Measurements from ENCODE around the gene AP1G2. TPM values are rescaled to one million over a fixed set of nuclear protein-coding genes. Genes with fewer than 3 reads are reported as not detected.

Gene AP1G2
- total RNA-seq, 1 donor from 2014 or later, result 146 TPM

DNA sequence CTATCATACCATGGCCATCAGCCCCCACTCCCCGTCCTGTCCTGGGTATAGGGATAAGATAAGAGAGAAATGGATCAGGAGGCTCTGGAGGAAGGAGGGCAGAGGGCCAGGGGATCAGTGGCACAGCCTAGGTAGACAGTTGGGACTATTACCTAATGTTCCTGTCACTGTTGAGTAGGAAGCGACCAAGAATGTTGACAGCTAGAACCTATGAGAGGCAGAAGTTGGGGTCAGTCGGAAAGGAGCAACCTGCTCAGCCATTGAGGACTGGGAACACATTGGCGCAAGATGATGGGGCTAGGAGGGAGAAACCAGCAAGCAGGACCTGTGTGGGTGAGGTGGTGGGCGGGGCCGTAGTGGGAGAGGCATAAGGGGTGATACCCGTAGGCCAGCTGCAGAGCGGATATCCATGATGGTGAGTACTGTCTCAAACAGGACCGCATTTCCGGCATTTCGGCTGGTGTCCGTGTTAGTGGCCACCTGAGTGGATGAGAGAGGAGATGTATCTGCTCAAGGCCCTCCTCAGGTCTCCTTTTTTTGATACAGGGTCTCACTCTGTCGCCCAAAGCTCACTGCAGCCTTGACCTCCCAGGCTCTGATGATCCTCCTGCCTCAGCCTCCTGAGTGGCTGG, 3.3 kb downstream of the AP1G2 start:
- DNase-seq (no peak), ATAC-seq (no peak)
- Histone ChIP-seq H3K27ac (no peak overlapping the region), H3K27me3 (ENCODE audit: low read depth) (no peaks in the 10 kb centered on the region), H3K4me3 (no peak overlapping the region), H3K9me3 (no peaks in the 10 kb centered on the region), H3K4me1 (peaks cover 23% of the 10 kb centered on the region), H3K36me3 (peaks cover 63% of the 10 kb centered on the region)
- TF ChIP-seq, protein P1, sequence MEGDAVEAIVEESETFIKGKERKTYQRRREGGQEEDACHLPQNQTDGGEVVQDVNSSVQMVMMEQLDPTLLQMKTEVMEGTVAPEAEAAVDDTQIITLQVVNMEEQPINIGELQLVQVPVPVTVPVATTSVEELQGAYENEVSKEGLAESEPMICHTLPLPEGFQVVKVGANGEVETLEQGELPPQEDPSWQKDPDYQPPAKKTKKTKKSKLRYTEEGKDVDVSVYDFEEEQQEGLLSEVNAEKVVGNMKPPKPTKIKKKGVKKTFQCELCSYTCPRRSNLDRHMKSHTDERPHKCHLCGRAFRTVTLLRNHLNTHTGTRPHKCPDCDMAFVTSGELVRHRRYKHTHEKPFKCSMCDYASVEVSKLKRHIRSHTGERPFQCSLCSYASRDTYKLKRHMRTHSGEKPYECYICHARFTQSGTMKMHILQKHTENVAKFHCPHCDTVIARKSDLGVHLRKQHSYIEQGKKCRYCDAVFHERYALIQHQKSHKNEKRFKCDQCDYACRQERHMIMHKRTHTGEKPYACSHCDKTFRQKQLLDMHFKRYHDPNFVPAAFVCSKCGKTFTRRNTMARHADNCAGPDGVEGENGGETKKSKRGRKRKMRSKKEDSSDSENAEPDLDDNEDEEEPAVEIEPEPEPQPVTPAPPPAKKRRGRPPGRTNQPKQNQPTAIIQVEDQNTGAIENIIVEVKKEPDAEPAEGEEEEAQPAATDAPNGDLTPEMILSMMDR (IDR thresholded peaks at IDR 0.05), result no peak
- intact Hi-C loops (cut with DNase I), result loop anchor here (10.0 kb wide), 1 partner anchor 89 kb away; no protein-coding TSS in a partner anchor

DNA sequence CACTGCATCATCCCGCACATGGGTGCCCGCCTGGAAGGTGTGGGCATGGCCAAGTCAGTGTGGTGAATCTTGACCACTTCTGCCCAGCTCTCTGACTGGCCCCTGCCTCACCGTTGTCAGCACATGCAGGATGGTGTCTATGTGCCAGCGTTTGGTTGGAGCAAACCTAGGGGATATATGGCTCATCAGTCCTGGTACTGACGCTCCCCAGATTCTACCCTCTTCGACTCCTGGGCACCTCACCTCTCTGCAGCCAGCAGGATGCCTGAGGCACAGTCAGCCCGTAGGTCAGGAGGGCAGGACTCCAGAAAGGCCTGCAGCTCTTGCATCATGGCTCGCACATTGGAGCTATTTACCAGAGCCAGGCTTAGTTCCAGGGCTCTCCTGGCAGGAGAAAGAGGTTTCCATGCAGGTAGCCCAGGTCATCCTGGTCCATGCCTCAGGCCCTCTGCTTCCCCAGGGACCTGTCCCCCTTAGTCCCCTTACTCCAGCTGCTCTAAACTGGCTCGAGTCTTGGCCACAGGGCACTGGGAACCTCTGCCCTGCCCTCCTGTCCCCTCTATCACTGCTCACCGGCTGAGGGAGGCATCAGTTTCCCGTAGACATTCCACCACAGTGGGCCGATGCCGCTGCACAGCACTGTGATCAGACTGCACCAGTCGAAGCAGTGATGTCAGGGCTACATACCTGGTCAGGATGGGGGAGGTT, 4.0 kb downstream of the AP1G2 start:
- peaks cover 70% of the 10 kb centered on the region for H3K36me3 ChIP-seq
- no peak for ATAC-seq

DNA sequence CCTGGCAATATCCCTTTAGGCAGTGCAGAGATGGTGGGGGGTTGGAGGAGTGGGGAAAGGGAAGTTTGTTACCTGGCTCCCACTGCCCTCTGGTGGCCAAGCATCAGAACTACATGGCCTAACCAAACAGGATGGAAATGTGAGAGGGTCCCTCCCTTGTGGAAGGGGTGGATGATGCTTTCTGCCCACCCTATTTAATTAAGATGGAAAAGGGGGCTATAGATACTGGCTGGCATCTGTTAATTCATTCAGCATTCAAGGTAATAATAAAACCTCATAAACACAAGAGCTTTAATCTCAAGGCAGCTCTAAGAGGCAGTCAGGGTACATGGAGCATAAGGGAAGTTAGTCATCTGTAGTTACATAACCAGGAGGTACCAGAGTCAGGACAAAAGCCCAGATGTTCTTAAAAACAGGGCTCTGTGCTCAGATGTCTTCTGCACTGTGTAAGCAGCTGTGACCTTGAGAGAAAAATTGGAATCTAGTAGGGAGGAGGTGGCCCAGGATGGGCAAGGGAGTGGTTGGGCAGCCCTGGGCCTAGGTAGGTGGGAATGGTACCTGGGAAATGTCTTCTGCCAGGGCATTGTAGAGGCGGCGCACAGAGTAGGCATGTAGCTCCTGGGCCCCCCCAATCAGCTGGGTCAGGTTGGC, 4.6 kb downstream of the AP1G2 start:
- Histone ChIP-seq H3K4me3 (no peak overlapping the region), H3K4me1 (peaks cover 10% of the 10 kb centered on the region), H3K9me3 (no peaks in the 10 kb centered on the region), H3K36me3 (peaks cover 77% of the 10 kb centered on the region), H3K27me3 (ENCODE audit: low read depth) (no peaks in the 10 kb centered on the region), H3K27ac (no peak overlapping the region)
- ATAC-seq (peak; percentile 30 to 57), DNase-seq (no peak)
- TF ChIP-seq, protein P1 (IDR thresholded peaks at IDR 0.05), result peak; percentile 90
- intact Hi-C loops (cut with DNase I), result loop anchor here (10.0 kb wide), 1 partner anchor 88 kb away; no protein-coding TSS in a partner anchor

More for the DNA sequence above, 4.0 kb downstream of the AP1G2 start:
- TF ChIP-seq, protein P1 (IDR thresholded peaks at IDR 0.05), result no peak
- H3K4me3 ChIP-seq, result no peak overlapping the region
- peaks cover 17% of the 10 kb centered on the region for H3K4me1 ChIP-seq
- intact Hi-C loops (cut with DNase I), result loop anchor here (10.0 kb wide), 1 partner anchor 89 kb away; no protein-coding TSS in a partner anchor
- H3K9me3 ChIP-seq, result no peaks in the 10 kb centered on the region
- no peak for DNase-seq
- no peak overlapping the region for H3K27ac ChIP-seq
- H3K27me3 ChIP-seq (ENCODE audit: low read depth), result no peaks in the 10 kb centered on the region

DNA sequence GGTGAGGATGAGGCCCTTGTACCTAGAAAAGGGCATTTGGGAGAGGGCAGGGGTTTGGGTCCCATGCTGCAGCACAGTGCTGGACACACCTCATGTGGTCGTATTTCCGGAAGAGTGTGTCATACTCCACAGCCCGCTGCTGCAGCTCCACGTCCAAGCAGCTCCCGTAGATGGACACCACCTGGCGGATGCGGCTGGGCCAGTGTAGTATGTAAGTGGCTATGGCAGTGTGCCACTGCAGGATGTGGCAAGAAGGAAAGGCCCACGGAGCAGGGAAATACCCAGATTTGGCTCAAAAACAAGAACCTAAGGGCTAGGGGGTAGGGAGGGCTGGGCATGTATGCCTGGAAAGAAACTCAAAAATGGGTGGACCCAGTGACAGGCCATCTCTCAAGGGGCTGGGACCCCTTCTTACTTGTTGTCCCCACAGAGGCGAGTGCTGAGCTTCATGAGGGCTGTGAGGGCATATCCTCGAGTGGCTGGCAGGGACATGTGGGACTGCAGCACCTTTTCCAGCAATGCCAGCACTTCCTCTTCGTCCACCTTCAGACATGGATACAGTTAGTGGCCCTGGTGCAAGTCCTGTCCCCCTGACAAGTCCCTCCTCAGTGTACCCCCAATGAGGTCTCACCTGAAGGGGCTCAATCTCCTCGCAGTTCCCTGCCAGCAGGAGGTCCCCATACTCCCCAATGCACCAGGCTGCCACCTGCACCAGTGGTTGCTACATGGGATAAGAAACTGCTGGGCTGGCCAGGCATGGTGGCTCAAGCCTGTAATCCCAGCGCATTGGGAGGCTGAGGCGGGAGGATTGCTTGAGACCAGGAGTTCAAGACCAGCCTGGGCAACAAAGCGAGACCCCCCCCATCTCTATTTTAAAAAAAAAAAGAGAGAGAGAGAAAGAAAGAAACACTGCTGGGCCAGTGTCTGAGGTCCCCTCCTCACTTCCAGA, 5.4 kb downstream of the AP1G2 start:
- H3K27ac ChIP-seq, result no peak overlapping the region
- H3K27me3 ChIP-seq (ENCODE audit: low read depth), result no peaks in the 10 kb centered on the region
- TF ChIP-seq, protein P1 (IDR thresholded peaks at IDR 0.05), result no peak
- peaks cover 79% of the 10 kb centered on the region for H3K36me3 ChIP-seq
- intact Hi-C loops (cut with DNase I), result loop anchor here (10.0 kb wide), 1 partner anchor 87 kb away; no protein-coding TSS in a partner anchor
- H3K9me3 ChIP-seq, result no peaks in the 10 kb centered on the region
- ATAC-seq (peak; percentile 29 to 62), DNase-seq (no peak)
- H3K4me1 ChIP-seq, result peaks cover 9% of the 10 kb centered on the region
- no peak overlapping the region for H3K4me3 ChIP-seq

DNA sequence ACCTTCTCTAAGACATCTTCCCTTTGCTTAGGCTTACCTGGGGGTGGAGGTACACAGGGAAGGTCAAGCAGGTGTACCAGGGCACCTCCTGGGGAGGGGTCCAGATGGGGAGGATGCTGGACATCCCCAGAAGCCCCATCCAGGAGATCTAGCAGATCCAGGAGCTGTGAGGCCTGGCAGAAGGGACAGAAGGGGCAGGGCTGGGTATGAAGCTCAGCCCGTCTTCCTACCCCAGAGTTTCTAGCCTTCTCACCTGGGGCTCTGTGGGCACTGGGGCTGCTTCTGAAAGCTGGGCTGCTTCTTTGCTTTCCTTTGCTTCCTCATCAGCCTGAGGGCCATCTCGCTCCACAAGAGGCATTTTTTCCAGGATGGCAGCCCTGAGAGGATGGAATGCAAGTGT, 6.3 kb downstream of the AP1G2 start:
- TF ChIP-seq, protein P1 (IDR thresholded peaks at IDR 0.05), result no peak
- intact Hi-C loops (cut with DNase I), result loop anchor here (10.0 kb wide), 1 partner anchor 86 kb away; no protein-coding TSS in a partner anchor
- Histone ChIP-seq H3K4me1 (peaks cover 11% of the 10 kb centered on the region), H3K4me3 (no peak overlapping the region), H3K36me3 (peaks cover 79% of the 10 kb centered on the region), H3K27me3 (ENCODE audit: low read depth) (no peaks in the 10 kb centered on the region), H3K27ac (no peak overlapping the region), H3K9me3 (no peaks in the 10 kb centered on the region)
- DNase-seq (no peak), ATAC-seq (no peak)
